ENCODE measurements around the gene ACADVL.
A peak's percentile ranks its signal among the peaks of the same experiment; 100 is the strongest.

- no peak for TF ChIP-seq CTCF (IDR thresholded peaks at IDR 0.05)
- peak in 1 of 4 donors; percentile 73 for TF ChIP-seq POLR2A (IDR thresholded peaks at IDR 0.05)
Observed at GRCh38 chr17:7251661-7252175, 32.0 kb downstream of the ACADVL start, which contains the start of gene CTDNEP1.

Data from esophagus squamous epithelium (tissue), 4 donors.